NCI-H1694 (cell line): ENCODE results near the gene KCNIP3.
"Not testable (repeated sequence)": the region's sequence is repeated elsewhere in the genome, so short reads cannot be mapped to it uniquely, and the experiment has no call there.

ENCODE experiments used
- DNase-seq: peaks from one replicate; lab custom pipeline; 2025; lab: John Stamatoyannopoulos, UW

KCNIP3 gene

DNA sequence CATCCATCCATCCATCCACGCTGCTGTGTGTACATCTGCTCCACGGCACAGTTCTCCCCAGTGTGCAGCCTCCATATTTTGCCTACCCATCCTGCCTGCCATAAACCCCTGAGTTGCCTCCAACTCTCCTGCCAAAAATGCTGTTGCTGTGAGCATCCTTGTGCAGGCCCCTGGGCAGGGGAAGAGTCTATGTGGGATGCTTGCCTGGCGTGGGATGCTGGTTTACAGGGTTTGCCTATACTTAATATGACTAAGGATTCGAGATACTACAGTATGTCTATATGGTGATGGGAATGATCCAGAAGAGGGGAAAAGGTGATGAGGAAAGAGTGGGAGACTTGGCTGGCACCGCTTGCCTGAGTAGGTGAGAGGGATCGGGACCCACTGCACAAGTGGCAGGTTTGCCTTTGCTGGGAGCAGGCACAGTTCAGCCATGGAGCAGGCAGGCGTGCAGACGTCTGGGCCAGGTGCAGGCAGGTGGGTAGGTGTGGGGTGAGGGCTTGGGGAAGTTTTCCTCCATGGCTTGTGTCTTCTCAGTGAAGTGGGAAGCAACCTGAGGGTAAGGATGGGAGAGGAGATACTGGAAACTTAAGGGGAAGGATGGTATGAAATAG lies 75.2 kb downstream of the KCNIP3 start:
- no peak for DNase-seq

GRCh38 chr2:95372845-95373244 lies 75.7 kb downstream of the KCNIP3 start:
- DNase-seq, result no peak

DNA sequence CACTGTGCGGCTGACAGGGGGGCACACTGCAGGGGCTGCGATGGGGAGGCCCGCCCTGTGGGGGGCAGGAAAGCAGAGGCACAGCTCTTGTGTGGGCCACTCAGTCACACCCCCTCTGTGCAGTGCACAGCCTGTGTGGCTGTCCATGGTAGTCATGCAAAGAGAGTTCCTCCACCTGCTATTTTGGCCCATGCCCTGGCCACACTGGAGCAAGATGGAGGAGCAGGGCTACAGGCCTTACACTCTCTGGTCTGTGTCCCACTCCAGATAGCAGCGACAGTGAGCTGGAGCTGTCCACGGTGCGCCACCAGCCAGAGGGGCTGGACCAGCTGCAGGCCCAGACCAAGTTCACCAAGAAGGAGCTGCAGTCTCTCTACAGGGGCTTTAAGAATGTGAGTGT lies 76.9 kb downstream of the KCNIP3 start:
- DNase-seq, result no peak

- DNase-seq, result no peak
Measured at GRCh38 chr2:95374451-95374920, 77.3 kb downstream of the KCNIP3 start.

DNA sequence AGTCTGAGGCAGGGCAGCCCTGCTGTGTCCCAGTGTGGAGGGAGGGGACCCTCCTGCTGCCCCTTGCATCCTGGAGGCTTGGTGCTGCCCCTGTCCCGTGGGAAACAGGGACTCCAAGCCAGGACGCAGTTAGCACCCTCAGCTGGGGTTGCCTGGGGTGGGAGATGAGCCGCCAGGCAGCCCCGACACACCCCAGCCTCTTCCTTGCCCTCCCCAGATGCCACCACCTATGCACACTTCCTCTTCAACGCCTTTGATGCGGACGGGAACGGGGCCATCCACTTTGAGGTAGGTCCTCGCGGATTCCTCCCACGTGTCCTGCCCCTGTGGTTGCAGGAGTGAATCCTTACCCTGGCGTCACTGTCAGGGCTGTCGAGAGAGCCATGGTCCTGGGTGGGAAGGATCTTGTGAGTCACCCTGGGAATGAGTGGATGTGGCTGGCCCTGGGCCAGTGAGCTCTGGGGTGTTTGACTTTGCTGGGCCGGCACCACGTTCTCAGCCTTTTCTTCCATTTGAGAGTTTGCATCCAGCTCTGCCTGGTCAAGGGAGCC lies 77.8 kb downstream of the KCNIP3 start:
- no peak for DNase-seq

- no peak for DNase-seq
Measured at GRCh38 chr2:95375532-95376150, 78.5 kb downstream of the KCNIP3 start.

- no peak for DNase-seq
Measured at GRCh38 chr2:95376311-95377215, 79.4 kb downstream of the KCNIP3 start.

- no peak for DNase-seq
Measured at GRCh38 chr2:95377216-95378123, 80.3 kb downstream of the KCNIP3 start.

DNA sequence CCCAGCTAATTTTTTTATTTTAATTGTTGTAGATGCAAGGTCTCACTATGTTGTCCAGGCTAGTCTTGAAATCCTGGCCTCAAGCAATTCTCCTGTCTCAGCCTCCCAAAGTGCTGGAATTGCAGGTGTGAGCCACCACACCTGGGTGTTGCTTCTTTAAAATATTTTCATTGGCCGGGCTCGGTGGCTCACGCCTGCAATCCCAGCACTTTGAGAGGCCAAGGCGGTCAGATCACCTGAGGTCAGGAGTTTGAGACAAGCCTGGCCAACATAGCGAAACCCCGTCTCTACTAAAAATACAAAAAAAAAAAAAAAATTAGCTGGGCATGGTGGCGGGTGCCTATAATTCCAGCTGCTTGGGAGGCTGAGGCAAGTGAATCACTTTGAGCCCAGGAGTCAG lies 81.1 kb downstream of the KCNIP3 start:
- DNase-seq, result not testable (repeated sequence)

- no peak for DNase-seq
Measured at GRCh38 chr2:95379371-95379831, 82.3 kb downstream of the KCNIP3 start.

- no peak for DNase-seq
Measured at GRCh38 chr2:95380280-95380679, 83.1 kb downstream of the KCNIP3 start.

- DNase-seq, result no peak
Measured at GRCh38 chr2:95380731-95381130, 83.6 kb downstream of the KCNIP3 start.

- no peak for DNase-seq
Measured at GRCh38 chr2:95381212-95382191, 84.4 kb downstream of the KCNIP3 start.

DNA sequence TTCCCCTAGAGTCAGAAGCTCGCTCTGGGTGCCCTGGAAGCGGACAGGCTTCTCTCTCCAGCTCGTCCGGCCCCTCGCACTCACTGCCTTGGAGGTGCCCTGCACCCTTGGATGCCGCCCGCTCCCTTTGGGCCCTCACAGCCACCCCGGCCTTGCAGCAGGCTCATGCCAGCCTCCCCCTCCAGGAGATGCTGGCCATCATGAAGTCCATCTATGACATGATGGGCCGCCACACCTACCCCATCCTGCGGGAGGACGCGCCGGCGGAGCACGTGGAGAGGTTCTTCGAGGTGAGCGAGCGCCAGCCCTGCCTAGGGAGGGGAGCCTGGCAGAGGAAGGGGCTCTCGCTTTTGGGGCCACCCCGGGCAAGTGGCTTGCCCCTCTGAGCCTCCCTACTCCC lies 85.0 kb downstream of the KCNIP3 start:
- no peak for DNase-seq

DNA sequence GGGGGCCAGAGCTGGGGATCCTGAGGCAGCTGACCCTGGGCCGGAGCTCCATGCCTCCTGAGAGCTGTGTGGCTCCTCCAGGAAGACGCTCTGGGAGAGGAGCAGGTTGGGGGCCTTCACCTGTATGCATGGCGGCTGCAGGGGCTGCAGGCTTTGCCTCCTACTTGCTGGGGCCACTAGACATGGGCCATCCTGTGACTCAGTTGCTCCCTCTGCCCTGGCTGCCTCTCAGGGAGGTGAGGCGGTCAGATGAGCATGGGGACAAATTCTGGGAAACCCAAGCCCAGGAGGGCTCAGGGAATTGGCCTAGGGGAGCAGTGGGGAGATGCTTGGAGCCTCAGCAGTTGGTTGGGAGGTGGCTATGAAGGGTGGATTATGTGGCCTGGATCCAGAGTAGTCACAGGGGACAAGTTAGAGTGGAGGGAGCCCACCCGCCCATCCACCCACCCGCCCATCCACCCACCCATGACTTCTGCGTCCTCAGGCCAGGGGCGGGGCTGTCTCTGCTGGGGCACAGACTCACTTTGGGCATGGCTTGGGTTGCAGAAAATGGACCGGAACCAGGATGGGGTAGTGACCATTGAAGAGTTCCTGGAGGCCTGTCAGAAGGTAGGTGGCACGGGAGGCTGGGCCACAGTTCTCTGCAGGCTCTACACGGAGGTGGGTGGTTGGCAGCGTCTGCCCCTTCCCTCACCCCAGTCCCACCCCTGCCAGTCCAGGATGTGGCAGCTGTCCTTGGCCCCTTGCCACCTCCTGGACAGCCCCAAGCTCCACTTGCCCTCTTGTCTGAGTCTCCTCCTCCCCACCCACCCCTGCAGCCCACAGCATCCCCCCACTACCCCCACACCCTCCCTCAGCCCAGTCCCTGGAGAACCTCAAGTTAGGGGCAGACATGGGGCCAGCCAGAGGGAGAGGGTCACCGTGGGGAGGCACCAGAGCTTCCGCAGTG lies 85.8 kb downstream of the KCNIP3 start:
- no peak for DNase-seq

GRCh38 chr2:95383635-95384027 lies 86.5 kb downstream of the KCNIP3 start:
- no peak for DNase-seq

GRCh38 chr2:95384854-95385569 lies 87.9 kb downstream of the KCNIP3 start:
- no peak for DNase-seq

GRCh38 chr2:95385570-95385984 lies 88.4 kb downstream of the KCNIP3 start:
- DNase-seq, result no peak
